ENCODE data around the gene ZBED2.

- TF ChIP-seq CTCF (IDR thresholded peaks at IDR 0.05) (no peak), POLR2A (IDR thresholded peaks at IDR 0.05) (no peak)
Measured at GRCh38 chr3:111568355-111568754, 26.8 kb downstream of the ZBED2 start.
